ENCODE results near the gene ATP6V0A4.
"Not testable (repeated sequence)": the region's sequence is repeated elsewhere in the genome, so short reads cannot be mapped to it uniquely, and the experiment has no call there.

ATP6V0A4 gene

DNA sequence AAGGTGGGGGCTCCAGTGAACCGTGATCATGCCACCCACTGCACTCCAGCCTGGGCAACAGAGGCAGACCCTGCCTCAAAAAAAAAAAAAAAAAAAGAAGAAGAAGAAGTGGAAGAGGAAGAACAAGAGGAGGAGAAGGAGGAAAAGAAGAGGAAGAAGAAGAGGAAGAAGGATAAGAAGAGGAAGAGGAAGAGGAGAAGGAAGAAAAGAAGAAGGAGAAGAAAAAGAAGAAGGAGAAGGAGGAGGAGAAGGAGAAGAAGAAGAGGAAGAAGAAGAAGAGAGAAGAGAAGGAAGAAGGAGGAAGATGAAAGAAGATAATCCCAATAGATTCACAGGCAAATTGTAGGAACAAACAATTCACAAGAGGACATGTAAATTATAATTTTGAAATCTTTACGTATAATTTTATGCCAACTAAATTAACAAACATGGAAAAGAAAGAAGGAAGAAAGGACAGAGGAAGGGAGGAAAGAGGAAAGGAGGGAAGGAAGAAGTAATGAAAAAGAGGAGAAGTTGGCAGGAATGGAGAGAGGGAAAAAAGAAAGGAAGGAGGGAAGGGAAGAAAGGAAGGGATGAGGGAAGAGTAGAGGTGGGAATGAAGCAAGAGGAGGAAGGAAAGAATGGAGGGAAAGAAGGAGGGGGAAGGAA is 100.3 kb downstream of the ATP6V0A4 start:
- no peak for DNase-seq

DNA sequence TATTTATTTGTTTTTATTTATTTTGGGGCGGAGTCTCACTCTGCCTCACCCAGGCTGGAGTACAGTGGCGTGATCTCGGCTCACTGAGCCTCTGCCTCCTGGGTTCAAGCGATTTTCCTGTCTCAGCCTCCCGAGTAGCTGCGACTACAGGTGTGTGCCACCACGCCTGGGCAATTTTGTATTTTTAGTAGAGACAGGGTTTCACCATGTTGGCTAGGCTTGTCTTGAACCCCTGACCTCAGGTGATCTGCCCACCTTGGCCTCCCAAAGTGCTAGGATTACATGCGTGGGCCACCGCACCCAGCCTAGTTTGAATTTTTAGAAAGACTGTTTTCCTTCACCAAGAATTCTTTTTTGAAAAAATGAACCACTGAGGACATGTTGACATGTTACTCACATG is 102.2 kb downstream of the ATP6V0A4 start:
- not testable (repeated sequence) for DNase-seq

DNA sequence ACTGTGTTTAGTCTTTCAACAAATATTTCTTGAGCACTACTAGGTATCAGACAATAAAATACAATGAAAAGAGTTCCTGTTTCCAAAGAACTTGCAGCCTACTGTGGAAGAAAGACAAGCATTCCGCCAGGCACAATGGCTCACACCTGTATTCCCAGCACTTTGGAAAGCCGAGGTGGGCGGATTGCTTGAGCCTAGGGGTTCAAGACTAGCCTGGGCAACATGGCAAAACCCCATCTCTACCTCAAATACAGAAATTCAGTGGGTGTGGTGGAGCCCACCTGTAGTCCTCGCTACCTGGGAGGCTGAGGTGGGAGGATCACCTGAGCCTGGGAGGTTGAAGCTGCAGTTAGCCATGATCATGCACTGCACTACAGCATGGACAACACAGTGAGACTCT is 102.9 kb downstream of the ATP6V0A4 start:
- no peak for DNase-seq

DNA sequence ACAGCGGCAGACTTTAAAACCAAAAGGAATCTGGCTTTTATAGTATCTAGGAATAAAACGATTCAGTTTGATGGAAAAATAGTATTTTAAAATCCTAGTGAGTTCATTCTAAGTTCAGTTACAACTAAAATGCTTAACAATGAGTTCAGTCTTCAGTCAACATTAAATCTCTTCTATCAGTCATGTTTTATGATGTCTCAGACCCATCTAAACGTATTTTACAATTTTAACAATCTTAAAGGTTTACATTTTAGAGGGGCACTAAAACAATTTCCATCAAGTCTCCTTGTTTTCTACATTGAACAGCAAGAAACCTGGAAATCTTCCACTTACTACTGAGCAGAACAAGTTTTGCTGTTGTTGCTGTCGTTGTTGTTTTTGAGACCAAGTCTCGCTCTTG is 106.8 kb downstream of the ATP6V0A4 start:
- DNase-seq, result no peak

DNA sequence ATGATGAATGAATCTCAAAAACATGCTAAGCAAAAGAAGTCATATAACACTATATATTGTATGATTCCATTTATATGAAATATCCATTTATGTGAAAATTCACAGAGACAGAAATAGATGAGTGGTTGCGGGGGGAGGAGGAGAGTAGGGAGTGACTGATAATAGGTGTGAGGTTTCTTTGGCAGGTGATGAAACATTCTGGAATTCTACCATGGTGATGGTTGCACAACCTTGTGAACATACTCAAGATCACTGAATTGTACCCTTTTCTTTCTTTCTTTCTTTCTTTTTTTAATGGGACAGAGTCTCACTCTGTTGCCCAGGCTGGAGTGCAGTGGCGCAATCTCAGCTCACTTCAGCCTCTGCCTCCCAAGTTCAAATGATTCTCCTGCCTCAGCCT is 107.5 kb downstream of the ATP6V0A4 start:
- no peak for DNase-seq

DNA sequence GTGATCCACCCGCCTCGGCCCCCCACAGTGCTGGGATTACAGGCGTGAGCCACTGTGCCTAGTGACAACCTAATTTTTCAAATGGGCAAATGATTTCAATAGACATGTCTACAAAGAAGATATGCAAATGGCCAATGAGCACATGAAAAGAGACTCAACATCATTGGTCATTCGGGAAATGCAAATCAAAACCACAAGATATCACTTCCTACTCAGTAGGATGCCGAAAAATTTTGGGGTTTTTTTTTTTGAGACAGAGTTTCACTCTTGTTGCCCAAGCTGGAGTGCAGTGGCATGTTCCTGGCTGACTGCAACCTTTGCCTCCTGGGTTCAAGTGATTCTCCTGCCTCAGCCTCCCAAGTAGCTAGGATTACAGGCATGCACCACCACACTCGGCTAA is 110.0 kb downstream of the ATP6V0A4 start:
- not testable (repeated sequence) for DNase-seq

DNA sequence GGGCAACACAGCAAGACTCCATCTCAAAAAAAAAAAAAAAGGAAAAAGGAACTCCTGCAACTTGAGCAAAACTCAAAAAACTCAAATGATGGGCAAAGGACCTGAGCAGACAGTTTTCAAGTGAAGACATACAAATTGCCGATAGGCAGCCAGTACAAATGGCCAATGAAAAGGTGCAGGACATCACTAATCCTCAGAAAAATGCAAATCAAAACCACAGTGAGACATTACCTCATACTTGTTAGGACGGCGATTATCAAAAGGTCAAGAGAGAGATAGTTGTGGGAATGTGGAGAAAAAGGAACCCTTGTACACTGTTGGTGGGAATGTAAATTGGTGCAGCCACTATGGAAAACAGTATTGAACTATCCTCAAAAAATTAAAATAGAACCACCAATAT is 113.7 kb downstream of the ATP6V0A4 start:
- no peak for DNase-seq

DNA sequence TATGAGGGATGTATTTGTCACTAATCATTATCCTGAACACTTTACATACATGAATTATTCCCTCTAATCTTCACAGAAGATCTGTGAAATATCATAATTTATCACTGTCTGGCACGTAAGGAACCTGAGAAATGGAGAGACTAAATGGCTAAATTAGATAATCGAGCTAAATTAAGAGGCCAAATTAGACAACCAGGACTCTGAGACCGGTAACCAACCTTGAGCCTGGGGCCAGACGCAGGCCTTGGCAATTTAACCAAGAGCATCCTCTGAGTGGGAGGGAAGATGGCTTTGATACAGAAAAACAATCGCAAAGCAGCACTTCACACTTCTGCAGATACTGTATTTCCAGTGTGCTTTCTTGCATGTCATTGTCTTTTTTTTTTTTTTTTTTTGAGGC is 118.2 kb downstream of the ATP6V0A4 start:
- DNase-seq, result no peak

DNA sequence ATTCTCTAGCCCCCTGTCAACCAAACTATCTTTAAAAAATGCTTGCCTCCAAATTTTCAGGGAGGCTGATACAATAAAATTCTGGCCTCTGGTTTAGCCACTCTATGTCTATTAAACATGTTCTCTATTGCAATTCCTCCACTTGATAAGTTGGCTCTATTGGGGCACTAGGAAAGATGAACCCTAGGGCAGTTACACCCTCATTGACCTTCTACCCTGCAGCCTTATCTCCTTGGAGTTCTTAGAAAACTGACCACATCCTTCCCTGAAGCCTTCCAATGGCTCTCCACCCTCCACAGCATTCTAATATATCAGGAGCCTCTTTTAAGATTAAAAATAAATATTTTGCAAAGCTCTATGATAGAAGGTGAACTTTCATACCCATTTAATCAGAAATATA is 127.4 kb downstream of the ATP6V0A4 start:
- DNase-seq, result no peak

DNA sequence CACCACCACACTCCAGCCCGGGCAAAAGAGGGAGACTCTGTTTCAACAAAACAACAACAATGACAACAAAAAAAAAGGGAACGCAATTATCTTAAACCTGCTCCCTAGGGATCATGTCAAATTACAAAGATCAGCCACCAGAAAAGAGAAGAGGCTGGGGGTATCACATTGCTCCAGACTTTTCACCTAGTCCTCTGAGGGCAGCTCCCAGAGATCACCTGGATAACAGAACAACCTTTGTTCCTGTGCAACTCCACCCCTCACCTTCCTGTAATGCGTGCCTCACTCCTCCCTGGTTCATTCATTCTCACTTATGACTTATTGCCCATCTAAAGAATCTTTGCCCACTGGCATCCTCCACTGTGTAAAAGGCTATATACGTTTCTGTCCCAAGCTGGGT is 128.6 kb downstream of the ATP6V0A4 start:
- no peak for DNase-seq

DNA sequence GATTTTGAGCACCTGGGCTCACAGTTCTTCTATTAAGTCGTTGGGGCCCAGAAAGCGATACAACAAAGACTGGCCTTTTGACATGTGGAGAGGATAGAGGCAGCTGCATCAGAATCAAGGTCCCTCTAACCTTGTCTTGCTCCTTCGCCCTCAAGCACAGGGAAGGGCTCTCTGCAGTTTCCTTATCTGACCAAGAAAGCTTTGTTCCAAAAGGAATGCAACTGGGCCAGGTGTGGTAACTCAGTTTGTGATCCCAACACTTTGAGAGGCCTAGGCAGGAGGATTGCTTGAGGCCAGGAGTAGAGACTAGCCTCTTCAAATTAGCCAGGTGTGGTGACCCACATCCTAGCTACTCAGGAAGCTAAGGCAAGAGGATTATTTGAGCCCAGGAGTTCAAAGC is 129.1 kb downstream of the ATP6V0A4 start:
- no peak for DNase-seq

DNA sequence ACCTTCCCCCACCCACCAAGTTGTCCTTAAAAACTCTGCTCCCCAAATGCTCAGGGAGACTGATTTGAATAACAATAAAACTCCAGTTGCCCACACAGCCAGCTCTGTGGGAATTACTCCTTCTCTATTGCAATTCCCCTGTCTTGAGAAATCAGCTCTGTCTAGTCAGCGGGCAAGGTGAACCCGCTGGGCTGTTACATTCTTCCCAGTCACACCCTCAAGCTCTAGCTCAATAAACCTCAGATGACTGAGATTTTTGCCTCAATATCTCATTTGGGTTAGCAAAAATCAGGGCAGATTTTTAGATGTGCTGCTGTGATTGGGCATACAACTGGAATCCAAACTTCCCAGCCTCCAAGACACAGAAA is 129.8 kb downstream of the ATP6V0A4 start:
- no peak for DNase-seq

DNA sequence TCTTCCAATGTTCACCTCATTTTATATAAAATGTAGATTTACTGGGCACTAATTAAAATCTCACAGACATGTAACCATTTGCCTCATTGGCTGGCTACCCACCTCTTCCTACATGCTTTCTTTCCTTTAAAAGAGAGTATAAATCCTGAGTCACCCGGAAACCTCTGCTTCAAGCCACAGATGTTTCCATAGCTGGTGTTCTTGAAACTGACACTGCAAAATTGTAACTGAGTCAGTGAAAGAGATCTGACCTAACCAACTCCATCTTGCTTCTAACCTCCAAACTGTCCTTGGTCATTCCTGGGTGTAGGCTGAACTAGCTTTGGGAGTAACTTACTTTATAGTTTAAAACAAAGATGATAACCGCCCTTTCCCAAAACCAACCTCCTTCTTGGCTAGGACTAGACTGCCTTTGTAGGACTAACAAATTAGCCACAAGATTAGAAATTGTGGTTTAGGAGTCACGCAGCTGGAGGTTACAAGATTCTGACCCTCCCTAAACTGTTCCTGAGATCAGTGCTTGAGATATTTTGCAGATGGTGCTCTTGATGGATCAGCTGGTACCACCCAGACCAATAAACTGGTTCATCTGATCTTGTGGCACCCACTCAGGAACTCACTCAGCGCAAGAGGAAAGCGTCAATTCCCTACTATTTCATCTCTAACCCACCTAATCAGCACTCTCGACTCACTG is 130.3 kb downstream of the ATP6V0A4 start:
- no peak for DNase-seq

DNA sequence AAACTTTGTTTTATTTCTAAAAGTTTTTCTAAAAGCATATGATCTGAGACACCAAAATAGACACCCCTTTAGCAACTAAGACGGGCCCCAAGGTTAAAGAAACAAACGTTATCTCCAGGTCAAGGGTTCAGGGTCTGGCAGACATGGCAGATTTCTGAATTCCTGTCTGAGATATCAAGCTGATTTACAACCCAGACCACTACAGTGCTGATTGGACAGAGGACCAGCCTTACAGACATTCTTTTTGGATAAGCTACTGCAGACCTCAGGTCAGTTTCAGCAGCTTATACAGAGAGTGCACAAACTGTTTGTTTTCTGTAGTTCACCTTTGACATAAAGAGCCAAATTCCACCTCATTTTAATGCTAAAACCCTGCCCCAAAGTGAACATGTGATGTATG is 131.6 kb downstream of the ATP6V0A4 start:
- DNase-seq, result no peak

DNA sequence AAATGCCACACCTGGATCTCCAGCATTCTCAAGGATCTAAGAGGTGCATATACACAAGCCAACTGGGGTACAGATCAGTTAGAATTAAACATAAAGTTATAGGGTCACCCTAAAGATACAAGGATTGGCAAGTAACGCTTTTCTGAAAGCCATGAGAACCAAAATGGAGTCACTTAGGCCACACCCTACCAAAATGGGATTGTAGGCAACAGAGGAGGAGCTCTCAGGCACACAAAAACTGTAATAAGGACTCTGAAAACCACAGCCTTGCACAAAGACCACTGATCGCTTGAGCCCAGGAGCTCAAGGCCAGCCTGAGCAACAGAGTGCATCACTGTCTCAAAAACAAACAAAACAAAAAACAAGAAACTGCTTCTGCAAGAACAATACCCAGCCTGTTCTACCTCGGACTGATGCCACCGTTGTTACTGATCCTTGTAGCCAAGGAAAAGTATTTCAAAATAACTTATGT is 132.3 kb downstream of the ATP6V0A4 start:
- DNase-seq, result no peak

DNA sequence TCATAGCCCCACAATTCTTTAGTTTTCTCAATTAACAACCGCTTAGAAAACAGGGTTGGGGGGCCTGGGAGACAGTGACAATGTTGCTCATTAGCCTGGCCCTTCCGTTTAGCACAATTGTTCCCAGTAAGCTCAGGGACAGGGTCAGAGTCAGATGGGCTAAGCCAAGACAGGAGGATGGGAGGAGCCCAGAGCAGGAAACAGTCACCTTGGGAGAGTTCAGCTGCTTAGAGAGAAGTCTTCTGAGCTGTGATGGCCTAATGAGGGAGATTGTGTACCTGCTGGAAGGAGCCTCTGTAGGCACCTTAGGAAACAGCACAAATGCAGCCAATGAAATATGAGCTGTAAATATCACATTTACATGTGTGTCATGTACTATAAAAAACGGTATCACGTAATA is 132.7 kb downstream of the ATP6V0A4 start:
- DNase-seq, result no peak

DNA sequence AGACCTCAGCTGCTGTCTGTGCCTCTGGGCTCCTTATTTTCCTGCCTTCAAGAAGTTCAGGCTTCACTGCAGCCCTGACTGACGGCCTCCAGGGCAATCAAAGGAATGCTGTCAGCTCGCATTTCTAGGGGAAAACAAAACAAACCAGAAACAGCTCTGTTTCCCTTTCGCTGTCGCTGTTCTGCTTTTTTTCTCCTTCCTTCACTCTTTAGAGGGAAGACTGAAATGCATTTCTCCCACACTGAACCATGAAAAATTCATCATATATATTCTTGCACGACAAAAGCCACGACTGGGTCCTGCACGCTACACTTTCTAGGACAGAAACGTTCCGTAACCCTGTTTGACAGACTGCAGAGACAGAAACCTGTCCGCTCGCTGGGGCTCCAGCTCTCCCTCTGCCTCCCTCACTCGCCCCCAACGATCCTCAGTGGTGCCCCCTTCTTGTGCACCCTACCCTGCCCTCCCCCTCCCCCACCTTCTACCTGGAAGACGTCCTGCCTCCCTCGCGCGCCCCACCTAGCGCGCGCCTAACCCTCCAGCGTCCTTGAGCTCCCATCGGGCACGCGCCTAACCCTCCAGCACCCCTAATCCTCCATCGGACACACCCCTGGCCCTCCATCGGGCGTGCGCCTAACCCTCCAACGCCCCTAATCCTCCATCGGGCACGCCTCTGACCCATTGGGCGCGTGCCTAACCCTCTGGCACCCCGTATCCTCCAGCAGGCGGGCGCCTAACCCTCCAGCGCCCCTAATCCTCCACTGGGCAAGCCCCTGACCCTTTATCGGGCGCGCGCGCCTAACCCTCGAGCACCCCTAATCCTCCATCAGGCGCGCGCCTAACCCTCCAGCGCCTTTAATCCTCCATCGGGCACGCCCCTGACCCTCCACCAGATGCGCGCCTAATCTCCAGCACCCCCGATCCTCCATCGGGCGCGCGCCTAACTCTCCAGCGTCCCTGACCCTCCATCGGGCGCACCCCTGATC is 134.0 kb downstream of the ATP6V0A4 start:
- DNase-seq, result no peak

DNA sequence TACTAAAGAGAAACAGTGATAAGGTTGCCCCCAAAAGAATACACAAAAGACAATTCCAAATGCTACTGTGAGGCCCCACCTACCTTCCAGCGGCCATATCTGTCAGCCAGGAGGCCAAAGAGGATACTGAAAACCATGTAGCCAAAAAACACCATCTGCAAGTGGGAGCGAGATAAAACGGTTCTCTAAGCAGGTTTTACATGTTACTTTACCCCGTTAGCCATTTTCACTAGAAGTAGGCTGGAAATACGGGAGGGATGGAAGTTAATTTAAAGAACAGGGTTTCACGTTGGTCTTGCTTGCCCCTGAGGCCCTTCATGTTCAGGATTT is 135.0 kb downstream of the ATP6V0A4 start:
- no peak for DNase-seq

DNA sequence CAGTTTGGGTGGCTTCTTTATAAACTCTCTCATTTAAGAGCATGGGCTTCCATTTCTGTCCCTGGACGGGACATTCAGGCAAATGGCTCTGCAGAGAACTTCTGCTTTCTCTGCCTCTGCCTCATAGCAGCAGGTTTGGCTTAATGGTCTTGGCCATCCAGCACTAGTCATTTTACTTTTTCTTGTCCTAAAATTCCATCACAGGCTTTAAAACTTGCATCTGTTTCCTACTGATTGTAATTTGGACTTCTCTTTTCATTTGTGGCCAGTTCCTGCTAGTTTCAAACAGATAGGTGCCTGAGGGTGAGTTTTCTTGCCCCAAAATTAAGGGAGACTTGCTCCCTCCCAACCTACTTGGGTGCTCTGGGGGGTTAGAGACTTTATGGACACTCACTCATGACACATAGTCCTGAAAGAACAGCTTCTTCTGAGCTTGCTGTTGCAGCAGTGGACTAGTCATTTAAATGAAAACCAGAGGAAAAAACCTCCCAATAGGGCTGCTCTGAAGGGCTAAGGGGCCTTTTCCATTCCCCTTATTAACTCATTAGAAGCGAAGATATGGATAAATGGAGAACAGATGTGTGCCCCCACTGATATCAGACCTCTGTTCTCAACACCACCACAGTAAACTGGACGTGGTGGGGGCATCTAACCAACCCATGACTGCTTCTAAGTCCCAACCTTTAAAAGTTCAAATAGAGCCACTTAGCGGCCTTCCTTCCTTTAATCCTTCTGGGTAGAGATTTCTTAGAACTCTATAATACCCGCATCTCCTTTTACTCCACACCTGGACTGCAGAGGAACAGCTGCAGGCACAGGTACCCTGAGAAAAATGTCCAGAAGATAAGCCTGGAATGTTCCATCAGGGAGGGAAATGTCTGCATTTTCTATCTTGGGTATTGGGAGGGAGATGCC is 135.7 kb downstream of the ATP6V0A4 start:
- DNase-seq, result no peak

DNA sequence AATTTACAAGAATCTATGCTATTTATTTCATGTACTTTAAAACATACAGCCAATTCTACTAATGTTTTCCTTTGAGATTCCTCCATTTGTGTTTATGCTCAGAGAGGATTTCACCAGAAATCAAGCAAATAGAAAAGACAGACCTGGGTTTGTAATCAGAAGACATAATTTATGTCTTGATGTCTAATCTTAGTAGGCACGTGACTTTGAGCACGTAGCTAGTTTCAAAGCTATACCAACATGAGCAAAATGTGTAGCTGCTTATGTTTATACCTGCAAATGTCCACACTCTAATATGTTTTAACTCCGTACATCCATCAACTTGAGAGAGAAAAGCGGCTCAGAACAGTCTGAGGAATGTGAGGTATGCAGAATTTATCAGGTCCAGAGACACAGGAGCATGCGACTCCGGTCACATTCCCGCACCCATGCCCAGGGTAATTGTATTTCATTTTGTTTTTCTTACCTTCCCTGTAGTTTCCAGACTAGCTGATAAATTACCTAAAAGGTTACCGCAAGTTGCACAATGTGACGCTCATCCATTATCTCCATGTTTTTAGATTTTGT is 136.8 kb downstream of the ATP6V0A4 start:
- no peak for DNase-seq

DNA sequence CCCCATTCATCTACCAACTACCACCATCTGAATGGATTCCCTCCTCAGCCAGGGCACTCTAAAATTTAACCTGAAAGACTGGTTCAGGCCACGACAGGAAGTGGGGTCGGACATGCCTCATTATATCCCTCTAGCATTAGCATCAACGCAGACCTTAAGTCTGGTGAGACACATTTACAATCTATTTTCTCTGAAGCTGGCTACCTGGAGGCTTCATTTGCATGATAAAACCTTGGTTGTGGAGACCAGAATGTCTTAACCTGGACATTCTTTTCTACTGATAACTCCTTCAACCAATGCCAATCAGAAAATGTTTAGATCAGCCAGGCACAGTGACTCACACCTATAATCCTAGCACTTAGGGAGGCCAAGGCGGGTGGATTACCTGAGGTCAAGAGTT is 139.1 kb downstream of the ATP6V0A4 start:
- DNase-seq, result no peak

DNA sequence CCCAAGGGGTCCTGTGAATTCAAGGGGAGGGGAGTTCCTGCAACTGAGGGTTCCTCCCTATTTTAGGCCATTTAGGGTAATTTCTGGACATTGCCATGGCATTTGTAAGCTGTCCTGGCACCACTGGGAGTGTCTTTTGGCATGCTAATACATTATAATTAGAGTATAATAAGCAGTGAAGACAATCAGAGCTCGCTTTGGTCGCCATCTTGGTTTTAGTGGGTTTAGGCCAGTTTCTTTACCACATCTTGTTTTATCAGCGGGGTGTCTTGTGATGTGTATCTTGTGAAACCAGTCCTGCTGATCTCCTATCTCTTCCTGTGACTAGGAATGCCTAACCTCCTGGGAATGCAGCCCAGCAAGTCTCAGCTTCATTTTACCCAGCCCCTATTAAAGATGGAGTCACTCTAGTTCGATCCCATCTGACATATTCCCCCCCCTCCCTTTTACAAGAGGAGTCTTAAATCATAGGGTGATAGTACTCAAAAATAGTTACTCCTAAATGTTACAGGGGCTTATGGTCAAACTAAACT is 140.1 kb downstream of the ATP6V0A4 start:
- no peak for DNase-seq
